Measurements from ENCODE around the gene CCNF. TPM values are rescaled to one million over a fixed set of nuclear protein-coding genes. Genes with fewer than 3 reads are reported as not detected.
"Not testable (repeated sequence)": the region's sequence is repeated elsewhere in the genome, so short reads cannot be mapped to it uniquely, and the experiment has no call there.

Gene CCNF
- total and polyA plus RNA-seq, 11 donors: 0.38 to 6.0 (median 1.6) TPM

DNA sequence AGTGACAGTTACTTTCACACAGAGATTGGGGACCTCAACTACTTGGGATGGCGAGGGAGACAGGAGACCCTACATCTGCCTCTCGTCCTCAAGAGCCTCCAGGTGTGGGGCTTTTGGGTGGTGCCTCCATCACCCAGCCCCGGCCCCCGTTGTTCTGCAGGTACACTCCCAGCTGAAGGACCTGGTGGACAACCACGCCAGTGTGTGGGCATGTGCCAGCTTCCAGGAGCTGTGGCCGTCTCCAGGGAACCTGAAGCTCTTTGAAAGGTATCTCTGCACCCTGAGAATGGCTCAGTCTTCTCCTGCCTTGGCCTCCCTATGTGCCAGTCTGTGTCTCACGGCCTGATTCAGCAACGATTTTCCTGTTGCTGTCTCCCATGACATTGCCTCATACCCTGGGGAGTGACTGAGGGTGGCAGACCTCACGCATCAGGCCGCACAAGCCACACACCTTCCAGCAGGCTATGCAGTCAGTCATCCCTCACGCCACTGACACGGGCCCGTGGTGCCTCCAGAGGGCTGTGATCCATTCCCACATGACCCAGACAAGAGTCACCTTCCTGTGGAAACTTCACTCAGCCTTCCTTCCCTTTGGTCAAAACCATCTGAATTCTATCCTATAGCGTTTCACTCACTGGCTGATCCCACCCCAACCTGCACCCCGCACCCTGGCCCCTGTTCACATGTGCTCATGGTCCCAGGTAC lies 3.7 kb downstream of the CCNF start:
- TF ChIP-seq, protein P1, sequence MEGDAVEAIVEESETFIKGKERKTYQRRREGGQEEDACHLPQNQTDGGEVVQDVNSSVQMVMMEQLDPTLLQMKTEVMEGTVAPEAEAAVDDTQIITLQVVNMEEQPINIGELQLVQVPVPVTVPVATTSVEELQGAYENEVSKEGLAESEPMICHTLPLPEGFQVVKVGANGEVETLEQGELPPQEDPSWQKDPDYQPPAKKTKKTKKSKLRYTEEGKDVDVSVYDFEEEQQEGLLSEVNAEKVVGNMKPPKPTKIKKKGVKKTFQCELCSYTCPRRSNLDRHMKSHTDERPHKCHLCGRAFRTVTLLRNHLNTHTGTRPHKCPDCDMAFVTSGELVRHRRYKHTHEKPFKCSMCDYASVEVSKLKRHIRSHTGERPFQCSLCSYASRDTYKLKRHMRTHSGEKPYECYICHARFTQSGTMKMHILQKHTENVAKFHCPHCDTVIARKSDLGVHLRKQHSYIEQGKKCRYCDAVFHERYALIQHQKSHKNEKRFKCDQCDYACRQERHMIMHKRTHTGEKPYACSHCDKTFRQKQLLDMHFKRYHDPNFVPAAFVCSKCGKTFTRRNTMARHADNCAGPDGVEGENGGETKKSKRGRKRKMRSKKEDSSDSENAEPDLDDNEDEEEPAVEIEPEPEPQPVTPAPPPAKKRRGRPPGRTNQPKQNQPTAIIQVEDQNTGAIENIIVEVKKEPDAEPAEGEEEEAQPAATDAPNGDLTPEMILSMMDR (IDR thresholded peaks at IDR 0.05): no peak
- no peak for TF ChIP-seq POLR2A (IDR thresholded peaks at IDR 0.05)
- intact Hi-C loops (cut with DNase I): loop anchor here in 4 of 10 donors (5.0 to 10.0 kb wide), 4 partner anchors 49 to 69 kb away; no protein-coding TSS in a partner anchor
- ATAC-seq (no peak), DNase-seq (no peak)
- H3K36me3 ChIP-seq: peaks cover 0 to 48% (median 9%) of the 10 kb centered on the region in 9 donors
- no peak overlapping the region for H3K4me3 ChIP-seq
- H3K27me3 ChIP-seq: no peaks in the 10 kb centered on the region
- peaks cover 0 to 22% (median 14%) of the 10 kb centered on the region in 12 donors for H3K4me1 ChIP-seq
- 94 to 98% (median 97%) methylated on average over 13 to 15 of the region's 15 CpGs for WGBS, 4 donors
- H3K9me3 ChIP-seq: no peaks in the 10 kb centered on the region
- H3K27ac ChIP-seq: no peak overlapping the region

DNA sequence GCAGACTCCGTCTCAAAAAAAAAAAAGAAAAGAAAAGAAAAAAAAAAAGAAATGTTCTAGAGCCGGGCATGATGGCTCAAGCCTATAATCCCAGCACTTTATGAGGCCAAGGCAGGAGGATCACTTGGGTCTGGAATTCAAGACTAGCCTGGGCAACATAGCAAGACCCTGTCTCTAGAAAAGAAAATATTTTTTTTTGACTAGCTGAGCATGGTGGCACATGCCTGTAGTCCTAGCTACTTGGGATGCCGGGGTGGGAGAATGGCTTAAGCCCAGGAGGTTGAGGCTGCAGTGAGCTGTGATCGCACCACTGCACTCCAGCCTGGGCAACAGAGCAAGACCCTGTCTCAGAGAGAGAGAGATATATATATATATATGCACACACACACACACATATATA lies 6.0 kb downstream of the CCNF start:
- H3K9me3 ChIP-seq, DNase-seq, H3K27ac ChIP-seq, ATAC-seq, H3K27me3 ChIP-seq, H3K4me3 ChIP-seq, H3K4me1 ChIP-seq: not testable (repeated sequence)
- intact Hi-C loops (cut with DNase I): loop anchor here in 2 of 10 donors (10.0 kb wide), 1 partner anchor 60 kb away; no protein-coding TSS in a partner anchor
- peaks cover 0 to 58% (median 13%) of the 10 kb centered on the region in 9 donors for H3K36me3 ChIP-seq
- WGBS, 4 donors: 96 to 99% (median 98%) methylated on average over 4 of the region's 4 CpGs

DNA sequence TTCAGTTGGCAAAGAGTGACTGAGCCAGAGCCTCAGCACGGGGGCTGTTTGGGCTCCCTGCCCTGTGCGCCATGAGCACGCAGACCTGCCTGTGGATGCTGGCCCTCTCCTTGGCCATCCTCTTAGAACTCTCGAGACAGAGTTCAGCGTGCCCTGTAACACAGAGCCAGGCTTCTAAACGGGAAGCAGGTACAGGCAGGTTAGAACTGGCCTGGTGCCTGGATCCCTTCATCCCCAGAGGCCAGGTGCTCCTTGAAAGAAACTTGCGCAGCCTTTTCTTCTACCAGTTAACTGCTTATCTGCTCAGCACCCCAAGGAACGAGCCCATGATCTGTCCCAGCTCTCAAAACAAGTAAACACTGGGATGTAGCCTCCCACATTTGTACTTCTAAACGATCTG lies 6.9 kb downstream of the CCNF start:
- no peak for TF ChIP-seq POLR2A (IDR thresholded peaks at IDR 0.05)
- TF ChIP-seq, protein P1 (IDR thresholded peaks at IDR 0.05): no peak
- Histone ChIP-seq H3K4me3 (no peak overlapping the region), H3K36me3 (peaks cover 0 to 58% (median 13%) of the 10 kb centered on the region in 9 donors), H3K9me3 (no peaks in the 10 kb centered on the region), H3K4me1 (no peaks in the 10 kb centered on the region), H3K27ac (no peak overlapping the region), H3K27me3 (no peaks in the 10 kb centered on the region)
- WGBS, 4 donors: 87 to 96% (median 93%) methylated on average over 8 to 9 of the region's 9 CpGs
- ATAC-seq: no peak
- no peak for DNase-seq
- intact Hi-C loops (cut with DNase I): loop anchor here in 2 of 10 donors (10.0 kb wide), 1 partner anchor 59 kb away; no protein-coding TSS in a partner anchor

DNA sequence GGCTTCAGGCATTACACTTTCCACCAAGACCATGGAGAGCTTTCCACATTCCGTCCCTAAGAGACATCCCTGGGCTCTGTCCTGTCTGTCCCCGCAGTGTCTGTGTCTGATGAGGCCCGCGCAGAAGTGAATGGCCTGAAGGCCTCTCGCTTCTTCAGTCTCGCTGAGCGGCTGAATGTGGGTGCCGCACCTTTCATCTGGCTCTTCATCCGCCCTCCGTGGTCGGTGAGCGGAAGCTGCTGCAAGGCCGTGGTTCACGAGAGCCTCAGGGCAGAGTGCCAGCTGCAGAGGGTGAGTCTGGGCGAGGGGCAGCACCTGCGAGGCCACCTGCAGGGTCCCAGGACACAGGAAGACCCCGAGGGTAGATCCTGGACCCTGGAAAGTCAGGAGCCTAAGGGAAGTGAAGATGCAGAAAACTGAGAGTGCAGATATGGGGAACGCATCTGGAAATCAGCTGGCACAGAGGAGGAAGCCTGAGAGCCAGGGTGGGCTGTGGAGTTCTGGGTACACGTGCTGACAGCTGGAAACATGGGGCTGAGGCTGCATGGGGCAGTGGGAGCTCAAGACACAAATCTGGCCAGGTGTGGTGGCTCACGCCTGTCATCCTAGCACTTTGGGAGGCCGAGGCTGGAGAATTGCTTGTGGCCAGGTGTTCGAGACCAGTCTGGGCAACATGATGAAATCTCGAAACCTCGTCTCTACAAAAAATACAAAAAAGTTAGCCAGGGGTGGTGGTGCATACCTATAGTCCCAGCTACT lies 8.0 kb downstream of the CCNF start:
- 97 to 99% (median 97%) methylated on average over 24 of the region's 24 CpGs for WGBS, 4 donors
- TF ChIP-seq POLR2A (IDR thresholded peaks at IDR 0.05): no peak
- TF ChIP-seq, protein P1 (IDR thresholded peaks at IDR 0.05): no peak
- Histone ChIP-seq H3K27me3 (no peaks in the 10 kb centered on the region), H3K36me3 (peaks cover 0 to 55% (median 13%) of the 10 kb centered on the region in 9 donors), H3K27ac (no peak overlapping the region), H3K4me1 (no peaks in the 10 kb centered on the region), H3K4me3 (no peak overlapping the region), H3K9me3 (no peaks in the 10 kb centered on the region)
- DNase-seq (no peak), ATAC-seq (no peak)
- intact Hi-C loops (cut with DNase I): loop anchor here in 2 of 10 donors (10.0 kb wide), 1 partner anchor 58 kb away; no protein-coding TSS in a partner anchor

Data from heart left ventricle (tissue), 16 donors.